Measurements from ENCODE around the gene ATXN7L2.

GRCh38 chr1:109487261-109487660 lies 3.6 kb downstream of the ATXN7L2 start:
- TF ChIP-seq TCF12 (IDR thresholded peaks at IDR 0.05; ENCODE audit: low read depth): no peak
- TF ChIP-seq NFIC (IDR thresholded peaks at IDR 0.05): no peak
- no peak for TF ChIP-seq MAX (IDR thresholded peaks at IDR 0.05)
- TF ChIP-seq RAD21 (IDR thresholded peaks at IDR 0.05; ENCODE audit: low read depth): no peak
- no peak for TF ChIP-seq YY1 (IDR thresholded peaks at IDR 0.05; ENCODE audit: low read depth)
- TF ChIP-seq CREB1 (IDR thresholded peaks at IDR 0.05; ENCODE audit: low read depth): no peak
- no peak for TF ChIP-seq EP300 (IDR thresholded peaks at IDR 0.05; ENCODE audit: borderline replicate concordance)
- TF ChIP-seq, protein P1, sequence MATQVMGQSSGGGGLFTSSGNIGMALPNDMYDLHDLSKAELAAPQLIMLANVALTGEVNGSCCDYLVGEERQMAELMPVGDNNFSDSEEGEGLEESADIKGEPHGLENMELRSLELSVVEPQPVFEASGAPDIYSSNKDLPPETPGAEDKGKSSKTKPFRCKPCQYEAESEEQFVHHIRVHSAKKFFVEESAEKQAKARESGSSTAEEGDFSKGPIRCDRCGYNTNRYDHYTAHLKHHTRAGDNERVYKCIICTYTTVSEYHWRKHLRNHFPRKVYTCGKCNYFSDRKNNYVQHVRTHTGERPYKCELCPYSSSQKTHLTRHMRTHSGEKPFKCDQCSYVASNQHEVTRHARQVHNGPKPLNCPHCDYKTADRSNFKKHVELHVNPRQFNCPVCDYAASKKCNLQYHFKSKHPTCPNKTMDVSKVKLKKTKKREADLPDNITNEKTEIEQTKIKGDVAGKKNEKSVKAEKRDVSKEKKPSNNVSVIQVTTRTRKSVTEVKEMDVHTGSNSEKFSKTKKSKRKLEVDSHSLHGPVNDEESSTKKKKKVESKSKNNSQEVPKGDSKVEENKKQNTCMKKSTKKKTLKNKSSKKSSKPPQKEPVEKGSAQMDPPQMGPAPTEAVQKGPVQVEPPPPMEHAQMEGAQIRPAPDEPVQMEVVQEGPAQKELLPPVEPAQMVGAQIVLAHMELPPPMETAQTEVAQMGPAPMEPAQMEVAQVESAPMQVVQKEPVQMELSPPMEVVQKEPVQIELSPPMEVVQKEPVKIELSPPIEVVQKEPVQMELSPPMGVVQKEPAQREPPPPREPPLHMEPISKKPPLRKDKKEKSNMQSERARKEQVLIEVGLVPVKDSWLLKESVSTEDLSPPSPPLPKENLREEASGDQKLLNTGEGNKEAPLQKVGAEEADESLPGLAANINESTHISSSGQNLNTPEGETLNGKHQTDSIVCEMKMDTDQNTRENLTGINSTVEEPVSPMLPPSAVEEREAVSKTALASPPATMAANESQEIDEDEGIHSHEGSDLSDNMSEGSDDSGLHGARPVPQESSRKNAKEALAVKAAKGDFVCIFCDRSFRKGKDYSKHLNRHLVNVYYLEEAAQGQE (IDR thresholded peaks at IDR 0.05; ENCODE audit: low read depth): no peak
- no peak for TF ChIP-seq CEBPB (IDR thresholded peaks at IDR 0.05)
- TF ChIP-seq TEAD4 (IDR thresholded peaks at IDR 0.05): no peak
- no peak for TF ChIP-seq TAF1 (IDR thresholded peaks at IDR 0.05; ENCODE audit: low read depth)

Data from Ishikawa (cell line).